OCI-LY7 (cell line): Measurements from ENCODE around the gene GALNT14.

Experiments
- CTCF ChIP-seq: fragments of 200-600 bp; sonication (generic); conservative IDR thresholded peaks from 2 replicates; pipeline ENCODE4 v1.5.1; 2014; ENCODE audit warnings: mild to moderate bottlenecking, antibody characterized with exemption, low read length, moderate library complexity, mixed read lengths
- EZH2phosphoT487 ChIP-seq: fragments of 200-600 bp; sonication (generic); IDR thresholded peaks from 2 replicates; pipeline ENCODE4 v1.6.1; 2018; ENCODE audit warnings: low read depth, borderline replicate concordance, mild to moderate bottlenecking, mixed run types, antibody characterized with exemption, low read length, moderate library complexity, mixed read lengths

- TF ChIP-seq CTCF (no peak), EZH2phosphoT487 (no peak)
Observed at GRCh38 chr2:30912056-30912455, 226.2 kb downstream of the GALNT14 start.
